Adrenal gland (tissue), 12 donors: Measurements from ENCODE around the gene RSPO3. TPM values are rescaled to one million over a fixed set of nuclear protein-coding genes. Genes with fewer than 3 reads are reported as not detected.

Experiments
- DNase-seq, 7 donors: peaks; one replicate each; pipeline ENCODE4 v3.0.0-alpha.2; 2019 to 2020
- H3K27ac ChIP-seq, 5 donors: fragments of 200-600 bp; sonication (generic) in 4 of 5; 1 replicate in 3 of 5; 2 replicates in 2 of 5; pipeline versions ENCODE4 v1.5.1 to v1.8.0; 2016 to 2020; ENCODE audit warnings: mild to moderate bottlenecking in 1 of 5
- H3K27me3 ChIP-seq: fragments of 200-600 bp; 2 replicates; pipeline ENCODE4 v1.8.0; 2021
- H3K36me3 ChIP-seq, 2 donors: fragments of 200-600 bp; replicated peaks in 1 of 2; 1 replicate in 1 of 2; 2 replicates in 1 of 2; pipeline versions ENCODE4 v1.5.1 to v1.8.0; 2018 to 2022
- H3K4me1 ChIP-seq, 2 donors: fragments of 200-600 bp; replicated peaks in 1 of 2; 1 replicate in 1 of 2; 2 replicates in 1 of 2; pipeline versions ENCODE4 v1.5.1 to v1.8.0; 2018 to 2021
- H3K4me3 ChIP-seq, 4 donors: fragments of 200-600 bp; sonication (generic) in 3 of 4; one replicate each; pipeline ENCODE4 v1.5.1; 2016 to 2018
- H3K9me3 ChIP-seq, 3 donors: fragments of 200-600 bp; sonication (generic) in 1 of 3; replicated peaks in 1 of 3; 1 replicate in 2 of 3; 2 replicates in 1 of 3; pipeline versions ENCODE4 v1.5.1 to v1.8.0; 2016 to 2021
- POLR2A ChIP-seq, 2 donors: fragments of 450-650 bp; IDR thresholded peaks; one replicate each; pipeline ENCODE4 v1.6.1; 2017; ENCODE audit warnings: antibody characterized with exemption in 2 of 2, mild to moderate bottlenecking in 2 of 2, moderate library complexity in 1 of 2
- WGBS, 4 donors: extraction: QIAGEN DNeasy Blood & Tissue Kit in 2 of 4; methylation state at CpG; one replicate each; pipeline versions ENCODE4 v1.1.5 to v1.1.7; 2013 to 2017; 5-methylcytosine and 5-hydroxymethylcytosine counted together
- intact Hi-C, 2 donors: fragments of 100-400 bp; cut with DNase I; formaldehyde crosslinking; loops; one replicate each; pipeline versions ENCODE4 v1.14.1 to v1.15.0; 2022 to 2023
- polyA plus RNA-seq, 3 donors: library from polyadenylated mRNA; stranded (reverse); fragments of 200-250 nt in 2 of 3; fragments of 350-450 nt in 1 of 3; fragmentation: Illumina TruSeq in 1 of 3; extraction: RNeasy Lipid Tissue Mini Kit (QIAGEN cat#74804) in 1 of 3; gene quantifications; one replicate each; pipeline ENCODE4 v1.2.3, GENCODE V29; 2013 to 2014
- total RNA-seq, 9 donors: library from RNA; depleted of rRNA in 4 of 9; stranded (reverse); fragments of >200 nt in 4 of 9; fragments of 120-200 nt in 1 of 9; fragmentation: NEBNext Ultra II Directional in 1 of 9; extraction: Animal tissue kit (Norgen Biotek cat#: 25700) in 1 of 9; gene quantifications; one replicate each; pipeline versions ENCODE4 v1.1.0 to v1.2.4, GENCODE V29; 2013 to 2023
- TF ChIP-seq, protein P1 (sequence below), 6 experiments: fragments of 450-650 bp in 4 of 6; fragments of 200-600 bp in 2 of 6; sonication (generic) in 1 of 6; IDR thresholded peaks; 1 replicate in 5 of 6; 2 replicates in 1 of 6; pipeline versions ENCODE4 v1.5.1 to v1.8.0; 2016 to 2021; ENCODE audit warnings: antibody characterized with exemption in 6 of 6, mild to moderate bottlenecking in 2 of 6, moderate library complexity in 1 of 6
- donor health status: healthy with polysubstance abuse.
- donor health status: Bipolar disorder and iron deficiency.
- donor health status: DM: yes; HTN: yes; CAD: no.
- donor health status: DM: no; HTN: no; CAD: no.
- donor health status: DM: no; HTN: no; CAD: no.
- donor health status: DM: yes; HTN: yes; CAD: no.

RSPO3 gene
- total and polyA plus RNA-seq, 12 donors, result 3.2 to 36.5 (median 15.4) TPM

GRCh38 chr6:127102299-127102698 lies 16.2 kb upstream of the RSPO3 start:
- no peaks in the 10 kb centered on the region for H3K9me3 ChIP-seq
- no peak overlapping the region for H3K27ac ChIP-seq
- H3K27me3 ChIP-seq, result no peaks in the 10 kb centered on the region
- 37 to 48% (median 43%) methylated on average over 2 of the region's 2 CpGs for WGBS, 4 donors
- TF ChIP-seq, protein P1, sequence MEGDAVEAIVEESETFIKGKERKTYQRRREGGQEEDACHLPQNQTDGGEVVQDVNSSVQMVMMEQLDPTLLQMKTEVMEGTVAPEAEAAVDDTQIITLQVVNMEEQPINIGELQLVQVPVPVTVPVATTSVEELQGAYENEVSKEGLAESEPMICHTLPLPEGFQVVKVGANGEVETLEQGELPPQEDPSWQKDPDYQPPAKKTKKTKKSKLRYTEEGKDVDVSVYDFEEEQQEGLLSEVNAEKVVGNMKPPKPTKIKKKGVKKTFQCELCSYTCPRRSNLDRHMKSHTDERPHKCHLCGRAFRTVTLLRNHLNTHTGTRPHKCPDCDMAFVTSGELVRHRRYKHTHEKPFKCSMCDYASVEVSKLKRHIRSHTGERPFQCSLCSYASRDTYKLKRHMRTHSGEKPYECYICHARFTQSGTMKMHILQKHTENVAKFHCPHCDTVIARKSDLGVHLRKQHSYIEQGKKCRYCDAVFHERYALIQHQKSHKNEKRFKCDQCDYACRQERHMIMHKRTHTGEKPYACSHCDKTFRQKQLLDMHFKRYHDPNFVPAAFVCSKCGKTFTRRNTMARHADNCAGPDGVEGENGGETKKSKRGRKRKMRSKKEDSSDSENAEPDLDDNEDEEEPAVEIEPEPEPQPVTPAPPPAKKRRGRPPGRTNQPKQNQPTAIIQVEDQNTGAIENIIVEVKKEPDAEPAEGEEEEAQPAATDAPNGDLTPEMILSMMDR (IDR thresholded peaks at IDR 0.05), result no peak
- no peak for TF ChIP-seq POLR2A (IDR thresholded peaks at IDR 0.05)
- DNase-seq, result no peak
- no peaks in the 10 kb centered on the region for H3K4me1 ChIP-seq
- intact Hi-C loops, result no loop called here
- H3K36me3 ChIP-seq, result no peaks in the 10 kb centered on the region
- no peak overlapping the region for H3K4me3 ChIP-seq

- DNase-seq, result no peak
- 86 to 92% (median 90%) methylated on average over 3 of the region's 3 CpGs for WGBS, 4 donors
- Histone ChIP-seq H3K4me1 (no peaks in the 10 kb centered on the region), H3K36me3 (no peaks in the 10 kb centered on the region), H3K27ac (no peak overlapping the region), H3K9me3 (no peaks in the 10 kb centered on the region), H3K27me3 (no peaks in the 10 kb centered on the region), H3K4me3 (no peak overlapping the region)
- intact Hi-C loops, result no loop called here
- no peak for TF ChIP-seq POLR2A (IDR thresholded peaks at IDR 0.05)
- TF ChIP-seq, protein P1 (IDR thresholded peaks at IDR 0.05), result no peak
These were observed 15.6 kb upstream of the RSPO3 start for GRCh38 chr6:127102859-127103258.

DNA sequence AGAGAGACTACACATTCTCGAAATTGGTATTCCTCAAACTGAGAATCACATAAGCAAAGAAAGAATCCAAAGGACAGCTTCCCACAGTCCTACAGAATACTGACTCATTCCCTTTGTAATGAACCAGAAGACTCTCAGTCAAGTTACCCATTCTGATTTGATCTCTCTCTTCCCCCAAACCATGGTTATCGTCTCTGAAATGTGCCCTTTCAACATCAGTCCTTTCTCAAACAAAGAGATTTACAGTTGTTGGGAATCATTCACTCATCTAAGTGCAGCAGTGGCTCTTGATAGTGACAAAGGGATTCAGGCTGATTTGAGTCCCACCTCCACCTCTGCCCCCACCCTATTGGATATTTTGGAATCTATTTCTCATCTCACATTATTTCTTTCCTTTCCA lies 15.0 kb upstream of the RSPO3 start:
- DNase-seq, result no peak
- Histone ChIP-seq H3K36me3 (no peaks in the 10 kb centered on the region), H3K4me1 (no peaks in the 10 kb centered on the region), H3K4me3 (no peak overlapping the region), H3K9me3 (no peaks in the 10 kb centered on the region), H3K27ac (no peak overlapping the region), H3K27me3 (no peaks in the 10 kb centered on the region)
- intact Hi-C loops, result no loop called here
- 43 to 70% (median 50%) methylated on average over 2 of the region's 2 CpGs for WGBS, 4 donors
- TF ChIP-seq POLR2A (IDR thresholded peaks at IDR 0.05), result no peak
- TF ChIP-seq, protein P1 (IDR thresholded peaks at IDR 0.05), result no peak

DNA sequence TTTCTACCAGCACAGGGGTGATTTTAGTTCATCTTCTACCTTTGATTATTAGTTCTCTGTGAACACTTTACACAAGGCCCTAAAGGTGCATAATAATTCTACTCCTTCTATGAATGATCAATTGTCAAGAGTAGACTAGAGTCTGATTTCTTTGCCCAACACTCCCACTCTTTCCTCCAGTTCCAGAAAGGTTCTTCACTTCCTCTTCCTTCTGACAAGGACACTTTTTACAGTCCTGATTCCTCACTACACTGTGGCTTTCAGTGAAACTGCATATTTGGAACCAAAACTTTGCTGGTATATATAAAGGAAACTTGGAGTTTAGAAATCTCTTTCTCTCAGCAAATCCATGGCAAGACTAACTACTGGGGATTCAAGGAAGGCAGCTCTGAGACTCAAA lies 10.6 kb upstream of the RSPO3 start:
- Histone ChIP-seq H3K27me3 (no peaks in the 10 kb centered on the region), H3K4me1 (no peaks in the 10 kb centered on the region), H3K9me3 (no peaks in the 10 kb centered on the region), H3K36me3 (no peaks in the 10 kb centered on the region), H3K4me3 (no peak overlapping the region), H3K27ac (no peak overlapping the region)
- DNase-seq, result no peak
- intact Hi-C loops, result no loop called here
- TF ChIP-seq, protein P1 (IDR thresholded peaks at IDR 0.05), result no peak
- TF ChIP-seq POLR2A (IDR thresholded peaks at IDR 0.05), result no peak
